GDM1 (cell line): ENCODE results near the gene SPTBN5.

Experiments
- DNase-seq: peaks from one replicate; lab custom pipeline; 2025; lab: John Stamatoyannopoulos, UW

Gene SPTBN5

DNA sequence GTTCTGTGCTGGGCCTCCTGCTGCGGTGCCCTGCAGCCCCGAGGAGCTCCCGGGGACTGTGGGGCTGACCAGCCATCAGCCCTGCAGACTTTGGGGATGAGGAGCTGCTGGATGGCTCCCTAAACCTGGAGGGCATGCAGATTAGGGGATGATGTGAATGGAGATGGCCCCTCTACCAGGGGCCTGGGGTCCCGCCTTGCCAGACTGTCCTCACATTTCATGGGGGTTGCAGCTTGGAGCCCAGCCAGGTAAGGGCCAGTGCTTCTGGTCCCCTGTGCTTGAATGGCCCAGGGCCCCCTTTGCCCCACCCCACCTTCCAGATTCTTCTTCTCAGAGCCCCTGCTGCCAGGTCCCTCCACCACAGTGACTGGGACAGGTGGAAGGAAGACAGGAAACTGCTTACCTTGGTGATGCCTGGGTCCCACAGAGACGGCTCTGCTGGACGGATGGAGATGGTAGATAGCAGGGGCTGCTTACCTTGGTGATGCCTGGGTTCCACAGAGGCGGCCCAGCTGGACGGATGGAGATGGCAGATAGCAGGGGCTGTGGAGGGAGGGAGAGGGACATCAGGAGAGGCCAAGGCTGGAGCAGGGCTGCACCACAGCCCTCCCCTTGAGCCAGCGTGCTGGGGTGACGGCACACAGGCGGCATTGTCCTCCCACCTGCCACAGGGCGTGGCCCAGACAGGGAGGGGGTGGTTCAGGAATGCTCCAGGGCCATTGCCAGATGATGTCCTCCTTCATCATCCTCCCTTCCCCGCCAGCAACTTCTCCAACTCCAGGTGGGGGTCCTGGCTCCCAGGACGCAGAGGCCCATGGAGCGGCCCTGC is at the start of gene SPTBN5:
Gene SPTBN5, minus strand, starts transcription at position 632 of the 829 bp plus-strand sequence. Its CDS starts 556 bp downstream, at position 76.
- DNase-seq, result no peak

DNA sequence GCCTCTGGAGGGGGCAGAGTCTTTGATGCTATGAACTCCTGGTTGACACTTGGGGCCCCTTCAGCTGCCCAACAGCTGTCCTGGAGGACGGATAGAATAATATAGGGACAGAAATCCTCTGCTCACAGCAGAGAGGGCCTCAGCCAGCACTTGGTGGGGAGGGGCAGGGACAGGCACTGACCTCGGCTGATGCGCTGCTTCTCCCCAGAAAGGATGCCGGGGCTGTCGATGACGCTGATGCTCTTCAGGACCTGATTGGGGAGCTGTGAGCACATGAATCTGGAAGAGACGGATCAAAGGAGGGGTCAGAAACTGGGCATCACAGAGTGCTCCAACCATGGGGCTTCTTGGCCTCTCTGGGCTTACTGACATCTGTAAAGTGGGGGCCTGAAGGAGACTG is 49.0 kb upstream of the SPTBN5 start:
- DNase-seq, result no peak

DNA sequence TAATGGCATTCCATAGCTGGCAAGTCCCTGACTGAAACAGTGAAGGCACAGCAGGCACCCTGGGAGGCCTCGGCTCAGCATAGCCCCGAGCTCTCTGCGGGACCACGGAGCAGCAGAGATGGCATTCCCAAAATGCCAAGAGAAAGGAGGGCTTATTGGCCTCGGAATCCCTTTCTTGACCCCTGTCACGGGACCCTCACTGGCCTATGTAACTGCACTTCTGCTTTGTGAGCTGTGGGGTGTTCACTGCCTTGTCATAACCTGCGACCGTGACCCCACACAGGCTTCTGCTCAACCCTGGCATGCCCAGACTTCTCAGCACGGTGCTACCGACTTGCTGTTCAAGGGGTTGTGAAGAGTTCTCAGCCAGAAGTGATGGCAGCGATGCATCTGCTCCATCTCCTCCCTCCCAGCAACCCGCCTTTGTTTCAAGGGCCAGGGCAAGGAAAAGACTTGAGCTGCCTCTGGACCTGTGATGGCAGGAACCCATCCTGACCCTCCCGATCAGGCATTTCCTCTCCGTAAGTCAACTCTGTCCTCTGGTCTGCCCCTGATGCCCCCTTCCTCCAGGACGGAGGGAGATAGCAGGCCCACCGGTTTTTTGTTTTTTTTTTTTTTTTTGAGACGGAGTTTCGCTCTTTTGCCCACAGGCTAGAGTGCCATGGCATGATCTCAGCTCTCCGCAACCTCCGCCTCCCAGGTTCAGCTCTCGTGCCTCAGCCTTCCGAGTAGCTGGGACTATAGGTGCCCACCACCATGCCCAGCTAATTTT is 48.0 kb upstream of the SPTBN5 start:
- no peak for DNase-seq

DNA sequence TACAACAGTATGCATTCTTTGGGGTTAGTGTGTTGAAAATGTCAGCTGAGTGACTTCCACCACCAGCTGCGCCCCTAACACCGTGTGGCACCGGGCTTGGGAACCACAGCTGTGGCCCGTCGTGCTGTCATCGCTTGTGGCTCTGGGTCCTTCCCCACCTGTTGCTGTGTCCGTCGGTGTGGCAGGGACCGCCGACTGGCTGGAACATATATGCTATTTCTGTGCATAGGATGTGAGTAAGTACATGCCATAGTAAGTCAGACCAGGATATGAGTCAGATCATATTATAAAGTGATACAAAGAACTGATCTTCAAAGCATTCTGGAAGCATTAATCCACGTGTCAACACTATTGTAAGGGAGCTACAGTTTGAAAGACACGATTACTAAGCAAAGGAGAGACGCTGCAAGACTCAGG is 46.6 kb upstream of the SPTBN5 start:
- no peak for DNase-seq

DNA sequence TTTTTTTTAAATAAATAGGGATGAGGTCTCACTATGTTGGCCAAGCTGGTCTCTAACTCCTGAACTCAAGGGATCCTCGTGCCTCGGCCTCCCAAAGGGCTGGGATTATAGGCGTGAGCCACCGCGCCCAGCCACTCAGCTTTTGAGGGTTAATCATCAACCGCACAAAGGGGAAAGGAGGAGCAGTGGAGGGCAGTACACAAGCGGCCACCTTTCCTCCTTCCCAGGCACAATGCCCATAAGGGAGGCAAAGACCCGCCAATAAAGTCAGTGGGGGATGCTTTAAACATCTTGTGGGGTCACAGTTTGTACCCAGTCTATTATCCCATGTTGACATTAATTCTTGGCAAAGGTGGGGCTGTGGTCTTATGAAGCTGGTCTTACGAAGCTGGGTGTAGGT is 46.1 kb upstream of the SPTBN5 start:
- no peak for DNase-seq

DNA sequence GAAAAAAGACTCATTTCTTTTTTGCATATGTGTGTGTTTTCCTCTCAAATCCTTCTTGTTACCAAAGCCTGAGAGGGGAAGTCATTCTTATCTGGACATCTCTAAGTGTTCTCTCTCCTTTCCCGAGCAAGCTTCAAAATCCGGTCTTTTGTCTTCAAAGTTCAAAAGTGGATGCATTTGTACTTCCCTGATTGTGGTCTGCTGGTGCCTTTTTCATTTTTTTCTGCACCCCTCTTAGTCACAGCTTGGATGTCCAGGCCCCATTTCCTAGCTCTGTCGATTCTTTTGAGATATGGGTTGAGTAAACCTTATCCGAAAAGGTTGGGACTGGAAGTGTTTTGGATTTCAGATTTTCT is 43.7 kb upstream of the SPTBN5 start:
- DNase-seq, result peak; percentile 53

DNA sequence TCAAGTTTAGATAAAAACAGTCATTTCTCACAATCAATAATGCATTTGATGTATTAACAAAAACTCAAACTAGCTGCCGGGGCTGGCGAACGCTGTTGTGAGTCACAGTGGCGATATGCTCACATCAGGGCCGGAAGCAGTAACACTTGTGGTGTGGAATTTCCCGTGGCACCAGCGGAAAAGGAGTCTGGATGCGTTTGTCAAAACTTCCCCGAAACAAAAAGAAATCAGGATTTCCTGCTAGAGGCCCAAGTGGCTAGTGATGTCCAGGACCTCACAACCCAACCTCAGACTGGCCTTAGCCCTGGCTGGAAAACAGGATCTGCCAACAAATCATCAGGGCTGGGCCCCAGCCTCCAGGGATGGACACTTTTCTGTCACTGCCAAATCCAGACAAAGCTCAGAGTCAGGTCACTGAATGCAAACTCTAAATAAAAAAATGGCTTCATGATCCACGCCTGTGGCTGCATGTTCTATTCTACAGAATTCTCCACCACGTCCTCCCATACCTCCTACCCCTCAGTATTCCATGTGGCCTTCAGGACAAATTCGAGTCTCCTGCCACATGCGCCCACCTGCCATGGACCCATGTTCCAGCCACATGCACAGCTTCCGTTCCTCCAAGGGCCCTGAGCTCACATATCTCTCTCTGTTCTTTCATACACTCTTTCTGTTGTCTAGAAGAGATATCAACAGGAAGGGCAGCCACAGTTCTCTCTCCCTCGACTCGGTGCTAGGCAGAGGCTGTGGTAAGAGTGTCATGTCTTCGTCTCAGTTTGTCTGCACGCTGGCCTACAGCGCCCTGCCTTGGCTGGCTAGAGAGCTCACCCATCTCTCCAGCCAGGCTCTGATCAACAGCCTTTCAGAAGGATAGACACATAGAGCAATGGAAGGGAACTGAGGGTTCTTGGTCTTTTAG is 43.1 kb upstream of the SPTBN5 start:
- DNase-seq, result peak; percentile 53

DNA sequence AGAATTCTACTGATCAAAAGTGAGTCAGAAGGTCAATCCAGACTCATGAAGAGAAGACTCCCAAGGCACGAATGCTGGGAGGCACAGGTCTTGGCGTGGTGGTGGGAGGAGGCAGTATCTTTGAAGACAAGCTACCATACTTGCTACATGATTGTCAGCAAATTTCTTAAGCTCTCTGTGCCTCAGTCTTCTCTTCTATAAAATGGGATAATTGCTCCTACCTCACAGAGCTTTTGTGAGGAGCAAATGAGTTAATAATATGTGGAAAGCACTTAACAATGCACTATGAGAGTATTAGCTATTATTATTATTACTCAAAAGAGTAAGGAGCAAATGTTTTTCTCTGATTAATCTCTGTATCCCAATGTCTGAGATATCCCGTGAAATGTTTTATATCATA is 42.3 kb upstream of the SPTBN5 start:
- no peak for DNase-seq

DNA sequence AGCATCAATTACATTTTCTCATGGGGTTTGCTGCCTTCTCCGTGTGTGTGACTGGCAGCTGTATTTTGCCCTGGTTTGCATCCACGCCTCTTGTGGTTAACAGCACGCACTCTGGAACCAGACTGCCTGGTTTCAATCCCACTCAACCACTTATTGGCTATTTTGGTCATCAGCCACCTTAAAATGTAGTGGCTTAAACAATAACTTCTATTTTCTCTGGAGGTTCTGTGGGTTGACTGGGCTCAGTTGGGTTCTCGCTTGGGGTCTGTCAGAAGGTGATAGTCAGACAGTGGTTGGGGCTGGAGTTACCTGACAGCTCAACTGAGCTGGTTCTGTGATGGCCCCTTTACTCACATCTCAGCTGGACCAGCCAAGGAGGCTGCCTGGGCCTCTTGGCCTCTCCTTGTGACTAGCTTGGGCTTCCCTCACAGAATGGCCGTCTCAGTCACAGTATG is 41.7 kb upstream of the SPTBN5 start:
- no peak for DNase-seq

DNA sequence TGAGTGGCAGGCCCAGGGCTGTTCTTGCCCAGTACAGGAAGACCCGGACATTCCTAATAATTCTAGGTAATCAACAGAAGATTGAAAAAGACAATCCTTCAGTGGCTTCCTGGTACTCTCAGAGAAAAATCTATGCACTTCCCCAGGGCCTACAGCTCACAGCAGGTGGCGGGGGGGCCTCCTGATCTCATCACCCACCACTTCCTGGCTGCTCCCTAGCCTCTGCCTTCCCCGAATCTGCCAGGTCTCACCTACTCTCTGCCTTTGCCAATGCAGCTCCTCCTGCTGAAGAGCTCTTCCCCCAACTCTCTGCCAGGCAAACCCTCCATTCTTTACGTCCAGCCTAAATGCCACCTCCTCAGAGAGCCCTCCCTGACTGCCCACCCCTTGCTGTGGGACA is 41.0 kb upstream of the SPTBN5 start:
- DNase-seq, result no peak

DNA sequence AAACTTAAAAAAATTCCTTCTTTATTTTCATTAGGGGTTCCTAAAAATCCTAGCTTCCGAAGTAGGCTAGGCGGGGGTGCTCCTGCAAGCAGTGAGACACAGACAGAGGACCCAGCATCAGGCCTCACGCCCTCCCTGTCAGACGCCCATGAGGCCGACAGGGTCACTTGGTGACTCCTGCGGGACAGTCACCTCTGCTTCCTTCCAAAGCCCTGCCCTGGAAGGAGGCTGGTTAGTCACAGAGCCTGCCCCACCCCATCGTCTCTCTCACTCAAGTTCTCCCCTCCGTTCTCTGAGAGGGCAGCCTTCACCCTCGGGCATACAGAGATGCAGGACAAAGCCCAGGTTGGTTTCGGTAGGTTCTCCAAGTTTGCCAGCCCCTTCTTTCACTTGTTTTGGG is 39.9 kb upstream of the SPTBN5 start:
- DNase-seq, result no peak

DNA sequence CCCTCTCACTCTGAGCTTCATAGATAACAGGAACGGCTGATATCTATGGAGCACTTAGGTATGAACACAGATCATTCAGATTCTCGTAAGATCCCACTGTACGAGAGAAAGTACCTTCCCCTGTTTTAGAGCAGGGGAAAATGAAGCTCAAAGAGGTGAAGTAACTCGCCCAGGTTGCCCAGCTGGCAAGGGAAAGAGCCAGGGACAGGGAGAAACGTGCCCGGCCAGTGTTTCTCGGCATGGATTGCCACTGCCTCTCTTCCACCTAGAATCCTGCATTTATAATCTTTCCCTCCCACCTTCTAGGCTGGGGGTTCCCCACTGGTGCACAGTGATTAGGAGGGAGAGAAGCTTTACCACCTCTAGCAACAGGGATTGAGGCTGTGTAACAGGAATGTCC is 39.5 kb upstream of the SPTBN5 start:
- no peak for DNase-seq

DNA sequence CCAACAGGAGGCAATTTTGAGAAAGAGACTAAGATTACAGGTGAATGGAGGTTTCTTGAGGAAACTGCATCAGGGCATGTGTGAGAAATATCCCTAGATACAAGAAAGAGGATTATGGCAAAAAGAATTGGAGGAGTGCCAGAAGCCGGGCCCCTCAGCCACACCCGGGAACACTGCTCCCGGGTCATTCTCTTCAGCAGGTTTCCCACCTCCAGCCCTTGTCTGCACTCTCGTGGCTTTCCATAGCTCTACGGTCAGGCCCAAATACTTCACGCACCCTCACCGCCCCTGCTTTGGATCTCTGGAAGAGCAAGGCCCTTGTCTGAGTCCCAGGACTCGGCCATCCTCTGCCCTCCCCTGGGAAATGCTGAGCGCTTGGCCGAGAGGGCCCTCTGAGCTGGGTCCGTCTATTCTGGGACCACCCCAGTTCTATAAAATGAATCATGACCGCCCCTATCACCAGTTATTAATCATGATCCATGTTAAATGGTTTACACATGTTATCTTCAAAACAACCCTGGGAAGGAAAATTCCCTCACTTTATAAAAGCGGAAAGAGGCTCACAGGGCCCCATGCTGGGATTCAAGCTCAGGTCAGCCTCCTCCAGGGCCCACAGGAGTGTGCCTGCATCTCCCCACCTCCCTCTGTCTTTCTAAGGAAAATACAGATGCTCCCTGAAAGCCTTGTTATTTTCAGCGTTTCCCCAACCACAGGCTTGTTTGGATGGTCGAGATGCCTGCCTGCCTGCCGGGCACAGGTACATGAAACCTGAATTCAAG is 38.8 kb upstream of the SPTBN5 start:
- no peak for DNase-seq

DNA sequence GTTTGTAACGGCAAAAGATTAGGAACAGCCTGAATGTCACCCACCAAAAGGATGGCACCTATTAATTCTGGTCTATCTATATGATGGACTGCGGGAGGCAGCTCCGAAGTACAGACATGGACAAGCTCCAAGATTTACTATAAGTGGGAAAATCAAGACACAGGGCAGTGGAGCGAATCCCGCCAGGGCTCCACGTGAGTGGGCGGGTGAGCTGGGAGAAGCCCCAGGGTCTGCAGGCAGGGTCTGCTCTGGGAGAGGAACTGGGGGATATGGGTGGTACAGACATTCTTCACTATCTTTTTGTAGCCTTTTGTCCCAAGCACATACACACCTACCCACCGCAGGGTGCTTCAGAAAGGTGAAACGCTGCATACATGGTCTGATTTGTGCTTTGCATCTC is 38.2 kb upstream of the SPTBN5 start:
- DNase-seq, result no peak

DNA sequence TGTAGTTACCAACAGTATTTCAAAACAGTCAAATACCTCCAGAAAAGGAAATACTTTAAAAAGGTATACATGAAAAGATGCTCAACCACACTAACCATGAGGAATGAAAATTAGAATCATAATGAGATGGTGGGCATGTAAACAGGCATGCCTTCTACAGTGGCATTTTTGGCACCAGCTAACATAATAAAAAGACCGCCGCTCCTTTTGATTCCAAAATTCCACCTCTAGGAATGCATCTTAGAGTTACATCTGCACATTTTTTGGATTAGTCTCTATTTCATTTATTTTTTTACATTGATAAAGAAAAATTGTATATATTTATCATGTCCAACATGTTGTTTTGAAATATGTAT is 37.0 kb upstream of the SPTBN5 start:
- no peak for DNase-seq

DNA sequence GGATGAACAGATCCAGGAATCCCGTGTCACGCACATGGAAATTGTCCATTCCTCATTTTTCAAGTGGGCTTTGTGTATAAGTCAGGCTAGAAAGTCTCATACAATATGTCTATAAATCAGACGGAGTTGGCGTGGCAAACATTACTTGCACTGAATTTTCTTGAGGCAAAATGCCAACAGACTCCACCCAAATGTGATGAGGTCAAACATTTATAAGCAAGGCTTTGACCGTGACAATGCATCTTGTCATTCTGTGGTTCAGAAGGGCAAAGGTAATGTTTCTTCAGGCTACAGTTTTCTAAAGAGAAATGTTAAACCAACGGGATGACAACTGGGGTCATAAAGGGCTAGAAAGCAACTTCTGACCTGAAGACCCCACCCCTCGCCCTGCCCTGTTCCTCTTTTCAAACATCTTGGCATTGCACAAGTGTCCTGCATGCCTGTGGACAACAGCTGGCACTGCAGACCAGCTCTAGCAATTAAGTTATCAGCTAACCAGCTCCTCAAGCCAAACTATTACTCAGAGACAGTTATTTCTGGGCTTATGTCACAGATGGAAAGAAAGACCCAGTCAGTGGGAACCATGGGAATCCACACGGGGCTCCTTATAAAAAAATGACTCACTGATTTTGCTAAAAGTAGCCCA is 36.5 kb upstream of the SPTBN5 start:
- no peak for DNase-seq

DNA sequence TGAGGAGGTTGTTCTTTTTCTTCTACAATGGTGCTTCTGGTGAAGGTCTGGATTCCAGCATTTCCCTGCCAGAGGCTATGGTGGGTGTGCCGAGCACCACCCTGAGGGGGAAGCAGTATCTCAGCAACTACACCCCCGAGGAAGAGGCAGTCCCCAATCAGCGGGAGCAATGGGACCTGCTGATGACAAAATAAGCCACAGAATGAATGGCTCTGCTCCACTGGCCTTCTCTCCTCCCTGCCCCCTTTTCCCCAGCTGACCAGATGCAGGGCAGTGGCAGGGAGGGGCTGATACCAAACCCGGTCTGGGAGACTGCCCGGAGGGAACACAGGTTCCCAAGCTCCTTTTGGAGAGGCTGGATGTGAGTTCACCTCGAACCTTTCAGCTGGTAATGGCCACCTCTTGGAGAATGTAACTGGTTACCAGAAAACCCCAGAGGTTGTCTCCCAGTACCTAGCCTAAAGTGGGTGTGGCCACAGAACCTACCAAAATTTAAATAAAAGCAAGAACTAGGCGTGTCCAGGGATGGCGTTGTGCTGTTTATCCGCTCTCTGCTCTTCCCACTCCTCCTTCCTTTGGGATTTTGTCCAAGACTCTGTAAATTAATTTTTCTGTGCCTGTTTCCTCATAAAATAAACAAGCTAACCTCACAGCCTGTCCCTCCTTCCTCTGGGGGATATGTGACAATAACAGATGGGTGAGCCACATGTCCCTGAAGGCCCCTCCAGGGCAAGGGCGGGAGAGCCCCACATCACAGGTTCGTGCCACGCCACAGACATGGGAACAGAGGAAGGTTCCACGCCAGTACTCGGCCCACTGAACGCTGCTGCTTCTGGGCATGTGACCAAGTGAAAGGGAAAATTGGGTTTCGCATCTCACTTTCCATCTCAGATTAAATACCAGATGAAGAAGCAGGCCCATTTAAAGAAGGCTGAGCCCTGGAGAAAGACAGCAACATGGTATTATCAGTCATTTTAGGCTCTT is 35.1 kb upstream of the SPTBN5 start:
- DNase-seq, result no peak

DNA sequence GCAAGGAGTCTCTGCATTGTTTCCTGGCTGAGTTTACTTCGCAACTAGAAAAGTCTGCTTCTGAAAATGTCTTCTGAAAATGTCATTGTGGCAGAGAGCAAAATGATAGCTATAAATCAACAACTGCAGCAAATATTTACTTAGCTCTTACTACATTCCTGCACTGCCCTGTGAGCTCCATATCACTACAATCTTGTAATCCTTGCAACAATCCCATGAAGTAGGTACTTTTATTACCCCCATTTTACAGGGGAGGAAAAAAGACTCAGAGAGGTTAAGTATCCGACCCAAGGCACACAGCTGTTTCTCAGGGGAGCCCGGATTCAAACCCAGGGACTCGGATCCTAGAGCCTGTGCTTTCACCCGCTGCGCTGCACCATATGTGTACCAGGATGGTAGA is 34.2 kb upstream of the SPTBN5 start:
- no peak for DNase-seq

DNA sequence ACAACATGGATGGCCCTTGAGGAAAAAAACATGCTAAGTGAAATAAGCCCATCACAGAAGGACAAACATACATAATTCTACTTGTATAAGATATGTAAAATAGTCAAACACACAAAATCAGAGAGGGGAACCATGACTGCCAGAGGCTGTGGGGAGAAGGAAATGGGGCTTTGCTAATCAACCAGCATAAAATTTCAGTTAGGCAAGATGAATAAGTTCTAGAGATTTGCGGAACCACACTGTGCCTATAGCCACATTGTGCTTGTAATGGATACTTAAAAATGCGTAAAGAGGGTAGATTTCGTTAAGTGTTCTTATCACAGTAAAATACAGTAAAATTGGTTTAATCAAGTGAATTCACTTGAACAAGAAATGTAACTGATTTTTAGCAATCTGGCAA is 33.7 kb upstream of the SPTBN5 start:
- DNase-seq, result no peak
